Stimulated activated CD4-positive, alpha-beta T cell treated with anti-CD3 and anti-CD28 coated beads, Interleukin-15, amount 100 ng/mL, for 24 hours (primary cell): Measurements from ENCODE around the gene R3HCC1L.
"Not testable (repeated sequence)": the region's sequence is repeated elsewhere in the genome, so short reads cannot be mapped to it uniquely, and the experiment has no call there.

Source experiments
- DNase-seq: peaks from one replicate; pipeline ENCODE4 v3.0.0-alpha.2; 2020

Gene R3HCC1L

GRCh38 chr10:98133075-98133752 is 1.2 kb upstream of the R3HCC1L start:
- not testable (repeated sequence) for DNase-seq

- DNase-seq: no peak
Observed at GRCh38 chr10:98134117-98134430, 383 bp upstream of the R3HCC1L start.

GRCh38 chr10:98135222-98135899 is 904 bp downstream of the R3HCC1L start:
- DNase-seq: no peak

GRCh38 chr10:98136775-98137174 is 2.3 kb downstream of the R3HCC1L start:
- not testable (repeated sequence) for DNase-seq

- DNase-seq: no peak
Observed at GRCh38 chr10:98138031-98138430, 3.6 kb downstream of the R3HCC1L start.

GRCh38 chr10:98139431-98139830 is 5.0 kb downstream of the R3HCC1L start:
- no peak for DNase-seq

- DNase-seq: no peak
Observed at GRCh38 chr10:98141484-98142073, 7.1 kb downstream of the R3HCC1L start.

- DNase-seq: no peak
Observed at GRCh38 chr10:98144985-98145384, 10.5 kb downstream of the R3HCC1L start.

GRCh38 chr10:98149858-98150257 is 15.4 kb downstream of the R3HCC1L start:
- no peak for DNase-seq

- no peak for DNase-seq
Observed at GRCh38 chr10:98150544-98150943, 16.1 kb downstream of the R3HCC1L start.

- DNase-seq: not testable (repeated sequence)
Observed at GRCh38 chr10:98152778-98153177, 18.3 kb downstream of the R3HCC1L start.

- DNase-seq: not testable (repeated sequence)
Observed at GRCh38 chr10:98153213-98153958, 18.9 kb downstream of the R3HCC1L start.

- DNase-seq: no peak
Observed at GRCh38 chr10:98154076-98154475, 19.6 kb downstream of the R3HCC1L start.

- no peak for DNase-seq
Observed at GRCh38 chr10:98158576-98158975, 24.1 kb downstream of the R3HCC1L start.

GRCh38 chr10:98163941-98164340 is 29.5 kb downstream of the R3HCC1L start:
- DNase-seq: no peak

GRCh38 chr10:98167191-98167590 is 32.7 kb downstream of the R3HCC1L start:
- DNase-seq: no peak

GRCh38 chr10:98168147-98168546 is 33.7 kb downstream of the R3HCC1L start:
- DNase-seq: no peak

- no peak for DNase-seq
Observed at GRCh38 chr10:98168766-98169165, 34.3 kb downstream of the R3HCC1L start.

GRCh38 chr10:98169379-98169778 is 34.9 kb downstream of the R3HCC1L start:
- no peak for DNase-seq

GRCh38 chr10:98170249-98171117 is 36.0 kb downstream of the R3HCC1L start:
- peak; percentile 25 for DNase-seq

- no peak for DNase-seq
Observed at GRCh38 chr10:98172073-98172472, 37.6 kb downstream of the R3HCC1L start.

- no peak for DNase-seq
Observed at GRCh38 chr10:98172495-98172894, 38.0 kb downstream of the R3HCC1L start.

- no peak for DNase-seq
Observed at GRCh38 chr10:98173260-98173659, 38.8 kb downstream of the R3HCC1L start.
